Gastroesophageal sphincter (tissue), 4 donors: ENCODE data around the gene TSPAN7. TPM values are rescaled to one million over a fixed set of nuclear protein-coding genes. Genes with fewer than 3 reads are reported as not detected.

Experiments
- ATAC-seq: fragments of 150-250 bp; one replicate; pipeline ENCODE4 v1.9.1; 2016; ENCODE audit warnings: mild to moderate bottlenecking, moderate library complexity
- H3K27ac ChIP-seq, 4 donors: fragments of 200-600 bp; sonication (generic) in 3 of 4; 1 replicate in 3 of 4; 2 replicates in 1 of 4; pipeline ENCODE4 v1.5.1; 2016 to 2019
- H3K27me3 ChIP-seq: fragments of 200-600 bp; sonication (generic); one replicate; pipeline ENCODE4 v1.5.1; 2019
- H3K36me3 ChIP-seq, 2 donors: fragments of 200-600 bp; sonication (generic); one replicate each; pipeline ENCODE4 v1.5.1; 2019; ENCODE audit warnings: control low read depth in 1 of 2
- H3K4me1 ChIP-seq, 3 donors: fragments of 200-600 bp; sonication (generic); 1 replicate in 2 of 3; 2 replicates in 1 of 3; pipeline ENCODE4 v1.5.1; 2016 to 2019; ENCODE audit warnings: control low read depth in 2 of 3
- H3K4me3 ChIP-seq, 2 donors: fragments of 200-600 bp; sonication (generic); one replicate each; pipeline ENCODE4 v1.5.1; 2019; ENCODE audit warnings: mild to moderate bottlenecking in 1 of 2, moderate library complexity in 1 of 2
- H3K9me3 ChIP-seq, 3 donors: fragments of 200-600 bp; sonication (generic); one replicate each; pipeline ENCODE4 v1.5.1; 2017 to 2019; ENCODE audit warnings: control low read depth in 2 of 3
- CTCF ChIP-seq, 4 experiments: fragments of 200-600 bp in 2 of 4; fragments of 450-650 bp in 2 of 4; sonication (generic) in 1 of 4; IDR thresholded peaks; one replicate each; pipeline ENCODE4 v1.5.1; 2017 to 2019; ENCODE audit warnings: antibody characterized with exemption in 4 of 4, mild to moderate bottlenecking in 2 of 4, moderate library complexity in 2 of 4
- EP300 ChIP-seq: sonication (generic); formaldehyde crosslinking; IDR thresholded peaks from one replicate; pipeline ENCODE4 v1.6.1; 2017; ENCODE audit warnings: antibody characterized with exemption, mild to moderate bottlenecking
- POLR2A ChIP-seq, 2 donors: fragments of 450-650 bp; IDR thresholded peaks; one replicate each; pipeline ENCODE4 v1.6.1; 2017; ENCODE audit warnings: antibody characterized with exemption in 2 of 2, mild to moderate bottlenecking in 2 of 2, moderate library complexity in 1 of 2
- POLR2AphosphoS5 ChIP-seq: sonication (generic); formaldehyde crosslinking; IDR thresholded peaks from one replicate; pipeline ENCODE4 v1.6.1; 2017; ENCODE audit warnings: antibody characterized with exemption
- WGBS, 2 donors: methylation state at CpG; one replicate each; pipeline ENCODE4 v1.1.5; 2018; ENCODE audit warnings: low coverage in 1 of 2; 5-methylcytosine and 5-hydroxymethylcytosine counted together
- total RNA-seq, 4 donors: library from RNA; depleted of rRNA; stranded (reverse); fragments of >200 nt; gene quantifications; one replicate each; pipeline ENCODE4 v1.1.0, GENCODE V29; 2016

The TSPAN7 gene
- total RNA-seq, 4 donors from 2014 or later: 6.5 to 50.5 (median 25.2) TPM

GRCh38 chrX:38652934-38653442 is 91.6 kb downstream of the TSPAN7 start:
- TF ChIP-seq CTCF (IDR thresholded peaks at IDR 0.05) (no peak), EP300 (no peak), POLR2A (IDR thresholded peaks at IDR 0.05) (no peak), POLR2AphosphoS5 (no peak)
- Histone ChIP-seq H3K36me3 (no peaks in the 10 kb centered on the region), H3K27me3 (no peaks in the 10 kb centered on the region), H3K4me3 (no peak overlapping the region), H3K4me1 (no peaks in the 10 kb centered on the region), H3K27ac (no peak overlapping the region), H3K9me3 (no peaks in the 10 kb centered on the region)
- ATAC-seq: no peak
- 85% methylated on average over 7 of the region's 13 CpGs; no CpG with 5 or more reads in 1 of the 2 donors for WGBS, 2 donors

GRCh38 chrX:38654302-38654701 is 93.0 kb downstream of the TSPAN7 start:
- Histone ChIP-seq H3K9me3 (no peaks in the 10 kb centered on the region), H3K4me3 (no peak overlapping the region), H3K36me3 (no peaks in the 10 kb centered on the region), H3K27me3 (no peaks in the 10 kb centered on the region), H3K27ac (no peak overlapping the region), H3K4me1 (no peaks in the 10 kb centered on the region)
- no peak for TF ChIP-seq POLR2A (IDR thresholded peaks at IDR 0.05)
- TF ChIP-seq CTCF (IDR thresholded peaks at IDR 0.05): peak in 3 of 4 experiments; percentile 19 to 45 (median 39)
- no CpG with 5 or more reads among the region's 1 CpG for WGBS, 2 donors
- no peak for ATAC-seq

DNA sequence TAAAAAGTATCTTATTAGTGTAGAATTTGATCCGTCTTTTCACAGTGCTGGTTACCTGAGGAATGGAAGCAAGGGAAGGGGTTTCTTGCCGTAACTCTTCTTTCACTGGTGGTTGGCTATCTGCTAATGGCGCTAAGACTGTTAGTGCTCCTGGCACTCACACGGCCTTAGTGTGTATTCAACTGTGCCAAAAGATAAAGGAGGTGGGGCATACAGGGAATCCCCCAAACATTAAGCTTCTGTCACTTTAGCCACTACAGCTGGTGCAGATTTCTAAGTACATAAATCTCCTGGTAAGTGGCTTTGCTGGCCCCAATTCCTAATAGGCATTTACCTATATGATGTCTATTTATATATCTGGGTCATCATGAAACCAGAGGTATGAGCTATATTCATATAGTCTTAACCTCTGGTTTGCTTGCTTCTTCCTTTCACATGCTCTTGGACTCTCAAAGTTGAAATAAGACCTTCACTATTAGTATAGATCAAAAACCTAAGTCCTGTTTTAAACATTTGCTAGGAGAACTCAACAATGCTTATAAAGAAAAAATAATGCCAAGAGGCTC is 95.1 kb downstream of the TSPAN7 start:
- 89% methylated on average over 4 of the region's 4 CpGs; no CpG with 5 or more reads in 1 of the 2 donors for WGBS, 2 donors
- Histone ChIP-seq H3K36me3 (no peaks in the 10 kb centered on the region), H3K9me3 (no peaks in the 10 kb centered on the region), H3K27me3 (no peaks in the 10 kb centered on the region), H3K4me1 (no peaks in the 10 kb centered on the region), H3K4me3 (no peak overlapping the region), H3K27ac (no peak overlapping the region)
- no peak for ATAC-seq
- TF ChIP-seq EP300 (no peak), POLR2AphosphoS5 (no peak), POLR2A (IDR thresholded peaks at IDR 0.05) (no peak), CTCF (IDR thresholded peaks at IDR 0.05) (no peak)

GRCh38 chrX:38657562-38657961 is 96.2 kb downstream of the TSPAN7 start:
- Histone ChIP-seq H3K4me1 (no peaks in the 10 kb centered on the region), H3K4me3 (no peak overlapping the region), H3K27me3 (no peaks in the 10 kb centered on the region), H3K27ac (no peak overlapping the region), H3K36me3 (no peaks in the 10 kb centered on the region), H3K9me3 (no peaks in the 10 kb centered on the region)
- ATAC-seq: no peak
- no peak for TF ChIP-seq EP300
- TF ChIP-seq POLR2AphosphoS5: no peak
- TF ChIP-seq CTCF (IDR thresholded peaks at IDR 0.05): no peak
- TF ChIP-seq POLR2A (IDR thresholded peaks at IDR 0.05): no peak

- H3K4me1 ChIP-seq: no peaks in the 10 kb centered on the region
- no peaks in the 10 kb centered on the region for H3K27me3 ChIP-seq
- H3K27ac ChIP-seq: no peak overlapping the region
- no peaks in the 10 kb centered on the region for H3K36me3 ChIP-seq
- H3K9me3 ChIP-seq: no peaks in the 10 kb centered on the region
- H3K4me3 ChIP-seq: no peak overlapping the region
- TF ChIP-seq POLR2A (IDR thresholded peaks at IDR 0.05) (no peak), CTCF (IDR thresholded peaks at IDR 0.05) (no peak), POLR2AphosphoS5 (no peak), EP300 (no peak)
- 76 to 87% methylated on average over 3 to 4 of the region's 6 CpGs for WGBS, 2 donors
- ATAC-seq: no peak
These were observed 99.2 kb downstream of the TSPAN7 start for GRCh38 chrX:38660395-38661102.
